CD4-positive, alpha-beta T cell treated with Interleukin-15 for 1 hour (primary cell): ENCODE results near the gene GRK4.
"Not testable (repeated sequence)": the region's sequence is repeated elsewhere in the genome, so short reads cannot be mapped to it uniquely, and the experiment has no call there.

ENCODE experiments used
- DNase-seq: peaks from one replicate; pipeline ENCODE4 v3.0.0-alpha.2; 2020

GRK4 gene

GRCh38 chr4:2962614-2963174 is 677 bp upstream of the GRK4 start:
- DNase-seq: no peak

- no peak for DNase-seq
These were observed 648 bp downstream of the GRK4 start for GRCh38 chr4:2963966-2964471.

DNA sequence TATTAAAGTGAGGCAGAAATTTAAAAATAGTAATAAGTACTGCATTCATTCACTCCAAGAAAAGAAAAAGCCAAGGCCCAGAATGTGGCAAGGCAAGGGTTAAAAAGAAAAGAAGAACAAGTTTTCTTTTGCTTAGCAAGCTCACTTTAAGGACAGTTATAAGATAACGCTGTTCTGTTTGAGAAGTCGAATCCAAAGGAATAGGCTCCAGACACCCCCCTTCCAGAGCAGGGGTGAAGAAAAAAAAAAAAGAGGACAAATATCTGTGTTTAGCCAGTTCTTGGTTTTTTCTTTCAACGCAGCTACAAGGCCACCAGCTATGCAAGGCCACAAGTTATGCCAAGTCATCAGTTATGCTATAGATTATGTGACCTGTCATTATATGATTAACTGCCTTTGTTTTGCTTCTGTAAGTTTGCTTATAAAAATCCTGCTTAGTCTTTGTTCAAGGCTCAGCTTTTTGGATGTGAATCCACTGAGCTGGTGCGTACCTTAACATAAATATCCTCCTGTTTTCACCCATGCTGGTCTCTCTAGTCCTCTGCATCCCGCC is 1.4 kb downstream of the GRK4 start:
- no peak for DNase-seq

- DNase-seq: no peak
These were observed 1.9 kb downstream of the GRK4 start for GRCh38 chr4:2965262-2965661.

GRCh38 chr4:2968381-2968780 is 5.0 kb downstream of the GRK4 start:
- DNase-seq: no peak

DNA sequence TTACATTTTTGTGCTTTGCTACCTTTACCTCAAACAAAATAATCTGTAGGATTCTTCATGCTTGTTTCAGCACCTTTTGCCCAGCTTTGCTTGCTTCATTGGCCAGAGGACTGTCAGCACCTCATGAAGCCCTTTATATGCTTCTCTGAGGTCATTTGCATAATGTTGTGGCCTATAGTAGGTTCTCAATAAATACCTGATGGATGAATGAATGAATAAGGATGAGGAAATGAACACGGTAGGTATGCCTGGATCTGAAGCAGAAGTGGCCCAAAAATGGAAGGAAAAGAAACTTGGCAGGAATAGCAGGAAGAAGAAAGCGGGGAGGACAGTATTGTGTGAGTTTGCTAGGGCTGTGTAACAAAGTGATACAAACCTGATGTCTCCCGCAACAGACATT is 7.9 kb downstream of the GRK4 start:
- no peak for DNase-seq

- no peak for DNase-seq
These were observed 14.1 kb downstream of the GRK4 start for GRCh38 chr4:2977211-2978088.

GRCh38 chr4:2981256-2981819 is 18.0 kb downstream of the GRK4 start:
- DNase-seq: no peak

DNA sequence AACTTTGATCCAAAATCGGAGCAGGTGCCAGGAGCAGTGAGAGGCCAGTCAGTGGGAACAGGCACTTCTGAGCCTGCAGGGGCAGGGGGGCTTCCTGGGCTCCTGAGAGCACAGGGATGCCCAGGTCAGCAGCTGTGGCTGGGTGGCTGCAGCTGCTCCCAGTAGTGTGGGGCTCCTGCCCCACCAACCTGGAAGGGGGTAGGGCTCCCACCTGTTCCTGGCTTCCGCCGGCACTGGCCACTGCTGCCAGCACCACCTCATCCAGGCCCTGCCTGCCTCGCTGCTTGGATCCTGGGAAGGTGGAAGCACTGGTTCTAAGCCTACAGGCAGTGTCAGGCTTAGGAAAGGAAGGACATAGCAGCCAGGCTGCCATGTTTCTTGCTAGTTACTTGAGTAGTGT is 18.6 kb downstream of the GRK4 start:
- no peak for DNase-seq

DNA sequence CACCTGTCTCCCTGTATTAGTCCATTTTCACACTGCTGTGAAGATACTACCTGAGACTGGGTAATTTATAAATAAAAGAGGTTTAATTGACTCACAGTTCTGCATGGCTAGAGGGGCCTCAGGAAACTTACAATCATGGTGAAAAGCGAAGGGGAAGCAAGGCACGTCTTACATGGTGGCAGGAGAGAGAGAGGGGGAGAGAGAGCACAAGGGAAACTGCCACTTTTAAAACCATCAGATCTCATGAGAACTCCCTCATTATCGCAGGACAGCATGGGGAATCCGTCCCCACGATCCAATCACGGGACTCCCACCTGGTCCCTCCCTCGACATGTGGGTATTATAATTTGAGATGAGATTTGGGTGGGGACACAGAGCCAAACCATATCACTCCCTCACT is 20.3 kb downstream of the GRK4 start:
- DNase-seq: not testable (repeated sequence)

GRCh38 chr4:2991243-2991642 is 27.9 kb downstream of the GRK4 start:
- no peak for DNase-seq

DNA sequence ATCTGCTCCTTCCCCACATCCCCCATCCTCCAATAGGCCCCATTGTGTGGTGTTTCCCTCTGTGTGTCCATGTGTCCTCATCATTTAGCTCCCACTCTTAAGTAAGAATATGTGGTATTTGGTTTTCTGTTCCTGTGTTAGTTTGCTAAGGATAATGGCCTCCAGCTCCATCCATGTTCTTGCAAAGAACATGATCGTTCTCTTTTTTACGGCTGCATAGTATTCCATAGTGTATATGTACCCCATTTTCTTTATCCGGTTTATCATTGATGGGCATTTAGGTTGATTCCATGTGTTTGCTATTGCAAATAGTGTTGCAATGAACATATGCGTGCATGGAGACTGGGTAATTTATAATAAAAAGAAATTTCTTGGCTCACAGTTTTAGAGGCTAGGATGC is 31.5 kb downstream of the GRK4 start:
- DNase-seq: no peak

DNA sequence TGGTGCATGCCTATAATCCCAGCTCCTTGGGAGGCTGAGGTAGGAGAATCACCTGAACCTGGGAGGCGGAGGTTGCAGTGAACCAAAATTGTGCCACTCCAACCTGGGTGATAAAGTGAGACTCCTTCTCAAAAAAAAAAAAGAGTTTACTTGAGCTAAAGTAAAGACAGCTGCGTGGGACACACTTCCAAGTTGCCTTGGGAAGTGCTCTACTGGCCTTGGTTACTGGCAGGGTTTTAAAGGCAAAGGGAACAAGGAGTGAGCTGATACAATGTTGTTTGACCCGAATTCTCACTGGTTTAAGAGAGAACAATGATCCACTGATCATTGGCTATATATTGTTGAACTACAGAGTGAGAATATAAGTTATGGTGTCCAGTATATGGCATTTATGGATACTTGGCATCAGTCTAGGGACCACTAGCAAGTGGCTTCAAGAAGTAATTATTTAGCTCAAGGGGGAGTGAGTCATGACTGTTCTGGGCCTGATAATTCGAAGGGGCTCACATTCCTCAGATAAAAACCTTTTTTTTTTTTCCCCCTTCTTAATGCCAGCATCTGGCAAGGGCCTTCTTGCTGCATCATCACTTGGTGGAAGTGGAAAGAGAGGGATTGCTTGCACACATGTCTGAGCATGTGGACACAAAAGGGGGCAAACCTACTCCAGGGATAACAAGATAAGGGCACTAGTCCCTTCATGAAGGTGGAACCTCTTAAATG is 32.3 kb downstream of the GRK4 start:
- no peak for DNase-seq

GRCh38 chr4:2996415-2996814 is 33.0 kb downstream of the GRK4 start:
- DNase-seq: no peak

DNA sequence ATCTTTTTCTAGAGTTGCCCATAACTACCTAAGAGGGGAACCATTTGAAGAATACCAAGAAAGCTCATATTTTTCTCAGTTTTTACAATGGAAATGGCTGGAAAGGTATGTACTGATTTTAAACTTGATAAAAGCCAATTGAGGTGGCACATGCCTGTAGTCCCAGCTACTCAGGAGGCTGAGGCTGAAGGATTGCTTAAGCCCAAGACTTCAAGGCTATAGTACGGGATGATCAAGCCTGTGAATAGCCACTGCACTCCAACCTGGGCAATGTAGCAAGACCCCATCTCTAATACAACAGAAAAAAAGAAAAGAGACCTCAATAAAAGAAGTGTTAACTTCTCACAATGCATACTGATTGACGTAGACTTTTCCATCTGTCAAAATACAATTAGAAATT is 44.4 kb downstream of the GRK4 start:
- DNase-seq: no peak

DNA sequence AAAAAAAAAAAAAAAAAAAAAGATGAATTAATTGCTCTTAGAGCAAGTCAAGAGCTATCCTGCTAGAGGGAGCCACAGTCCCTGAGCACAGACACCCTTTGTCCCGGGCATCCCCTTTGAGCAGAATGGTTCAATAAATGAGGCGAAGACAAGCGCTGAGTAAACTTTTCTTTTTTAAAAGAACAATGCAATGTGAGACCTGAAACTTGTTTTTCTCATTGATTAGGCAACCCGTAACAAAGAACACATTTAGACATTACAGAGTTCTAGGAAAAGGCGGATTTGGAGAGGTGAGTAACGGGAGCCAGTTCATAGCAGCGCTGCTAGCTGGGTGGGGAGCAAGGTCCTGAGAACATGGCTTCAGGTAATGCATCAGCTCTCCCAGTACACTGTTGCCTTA is 46.1 kb downstream of the GRK4 start:
- DNase-seq: no peak

GRCh38 chr4:3010577-3010976 is 47.2 kb downstream of the GRK4 start:
- DNase-seq: no peak

DNA sequence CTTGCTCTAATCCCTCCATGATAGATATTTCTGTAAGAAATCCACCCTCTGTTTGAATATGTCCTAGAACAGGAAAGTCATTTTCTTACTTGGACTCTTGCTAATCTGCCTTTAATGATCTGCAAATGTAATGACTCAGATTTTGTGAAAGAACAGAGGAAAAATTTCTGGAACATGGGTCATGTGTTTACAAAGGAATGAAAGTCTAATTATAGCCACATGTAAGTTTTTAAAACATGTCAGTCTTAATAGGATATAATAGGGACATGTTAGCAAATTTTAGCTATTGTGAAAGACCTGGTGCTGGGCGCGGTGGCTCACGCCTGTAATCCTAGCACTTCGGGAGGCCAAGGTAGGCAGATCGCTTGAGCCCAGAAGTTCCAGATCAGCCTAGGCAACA is 47.6 kb downstream of the GRK4 start:
- DNase-seq: no peak

DNA sequence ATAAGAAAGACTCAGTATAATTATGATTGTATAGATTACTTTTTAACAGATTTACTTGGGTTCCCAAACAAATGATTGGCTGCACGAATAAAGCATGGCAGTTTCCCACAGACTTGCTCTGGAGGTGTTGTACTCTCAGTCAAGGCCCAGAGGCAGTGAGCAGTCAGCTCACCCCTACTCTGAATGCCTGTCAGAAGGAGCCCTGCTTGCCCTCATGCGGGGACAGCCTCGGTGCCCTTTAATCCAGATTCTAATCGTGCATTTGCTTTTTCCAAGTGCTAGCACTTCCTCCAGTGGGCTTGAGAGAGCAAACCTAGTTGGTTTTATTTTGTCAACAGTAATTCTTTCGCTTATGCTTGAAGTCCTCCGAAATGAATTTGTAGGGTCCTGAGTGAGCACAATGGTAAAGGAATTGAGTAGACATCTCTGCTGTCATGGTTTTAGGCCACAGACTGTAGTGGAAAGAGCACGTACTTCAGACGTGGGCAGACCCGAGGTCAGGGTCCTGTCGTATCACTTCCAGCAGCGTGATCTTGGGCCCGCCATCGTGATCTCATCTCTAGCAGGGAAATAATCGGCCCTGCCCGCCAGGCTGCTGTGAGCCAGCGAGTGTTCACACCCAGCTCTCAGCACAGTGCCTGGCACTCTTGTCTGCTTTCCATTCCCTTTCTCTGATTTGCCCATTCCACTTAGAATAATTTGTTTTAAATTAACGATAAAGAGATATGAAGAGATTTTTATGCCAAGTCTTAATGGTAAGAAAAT is 48.3 kb downstream of the GRK4 start:
- no peak for DNase-seq

- no peak for DNase-seq
These were observed 50.0 kb downstream of the GRK4 start for GRCh38 chr4:3013323-3013722.

GRCh38 chr4:3013839-3014350 is 50.5 kb downstream of the GRK4 start:
- DNase-seq: no peak

DNA sequence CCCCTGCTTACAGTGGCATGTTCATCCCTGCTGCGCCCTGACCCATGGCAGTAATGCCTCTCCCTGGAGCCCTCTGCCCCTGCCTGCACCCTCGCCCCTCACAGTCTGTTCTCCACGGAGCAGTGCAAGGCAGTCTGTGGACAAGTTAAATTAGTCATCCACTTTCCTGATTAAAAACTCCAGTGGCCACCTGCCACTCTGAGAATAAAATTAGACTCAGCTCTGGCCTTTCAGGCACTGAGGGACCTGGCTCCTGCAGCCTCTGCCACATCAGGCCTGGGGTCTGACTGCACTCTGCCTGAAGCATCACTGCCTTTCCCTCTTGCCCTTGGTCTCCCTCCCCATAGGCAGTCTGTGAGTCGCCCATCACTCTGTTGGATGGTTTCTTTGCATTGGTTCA is 53.6 kb downstream of the GRK4 start:
- no peak for DNase-seq
